Mucosa of descending colon (tissue), 3 donors: ENCODE results near the gene SYTL2. TPM values are rescaled to one million over a fixed set of nuclear protein-coding genes. Genes with fewer than 3 reads are reported as not detected.

Experiments used
- ATAC-seq: fragments of 200-7000 bp; cut with Tn5 transposase; one replicate; pipeline ENCODE4 v1.9.1; 2020; ENCODE audit warnings: mild to moderate bottlenecking, moderate library complexity
- DNase-seq, 3 donors: peaks; one replicate each; pipeline ENCODE4 v3.0.0-alpha.2; 2020
- H3K36me3 ChIP-seq: fragments of 200-600 bp; one replicate; pipeline ENCODE4 v1.8.0; 2021; ENCODE audit warnings: low read depth, mild to moderate bottlenecking
- H3K4me1 ChIP-seq: fragments of 200-600 bp; one replicate; pipeline ENCODE4 v1.8.0; 2021; ENCODE audit warnings: low read depth, mild to moderate bottlenecking
- H3K4me3 ChIP-seq: fragments of 200-600 bp; one replicate; pipeline ENCODE4 v1.8.0; 2021; ENCODE audit warnings: mild to moderate bottlenecking
- H3K9me3 ChIP-seq: fragments of 200-600 bp; one replicate; pipeline ENCODE4 v1.8.0; 2021; ENCODE audit warnings: mild to moderate bottlenecking
- intact Hi-C, 2 donors: fragments of 100-400 bp; cut with DNase I in 1 of 2; cut with micrococcal nuclease in 1 of 2; formaldehyde crosslinking; loops; one replicate each; pipeline versions ENCODE4 v1.11.0 to v1.11.1; 2022; cut with DNase I, micrococcal nuclease
- total RNA-seq, 3 donors: library from RNA; stranded (reverse); fragmentation: NEBNext Ultra II Directional in 2 of 3; extraction: Animal tissue kit (Norgen Biotek cat#: 25700) in 2 of 3; gene quantifications; one replicate each; pipeline versions ENCODE4 v1.2.1 to v1.2.4, GENCODE V29; 2021 to 2023
- TF ChIP-seq, protein P1 (sequence below): fragments of 200-600 bp; IDR thresholded peaks from one replicate; pipeline ENCODE4 v1.8.0; 2022; ENCODE audit warnings: antibody characterized with exemption, mild to moderate bottlenecking
- donor health status: DM: no; HTN: no; CAD: no; lungs with moderate emphysema.
- donor health status: DM: no; HTN: no; CAD: no.
- donor health status: DM: no; HTN: yes; CAD: no.

The SYTL2 gene
- total RNA-seq, 3 donors from 2014 or later, result 150 to 502 (median 282) TPM

DNA sequence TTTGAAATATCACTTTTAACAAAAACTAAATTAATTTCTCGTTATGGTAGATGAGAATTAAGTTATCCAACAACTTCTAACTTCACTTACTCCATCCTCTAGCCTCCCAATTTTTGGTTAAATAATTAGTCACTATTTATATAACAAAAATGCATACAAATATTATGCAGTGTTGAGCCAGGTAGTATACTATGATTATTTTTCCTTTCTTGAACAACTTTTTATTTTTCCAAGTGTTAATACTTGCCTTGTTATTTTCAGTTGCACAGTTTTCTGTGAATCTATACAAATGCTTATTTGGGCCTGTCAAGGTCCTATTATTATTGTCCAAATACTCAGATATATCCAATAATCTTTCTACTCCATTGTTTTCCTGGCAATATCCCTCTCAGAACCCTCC, 24.3 kb upstream of the SYTL2 start:
- ATAC-seq, result no peak
- TF ChIP-seq, protein P1, sequence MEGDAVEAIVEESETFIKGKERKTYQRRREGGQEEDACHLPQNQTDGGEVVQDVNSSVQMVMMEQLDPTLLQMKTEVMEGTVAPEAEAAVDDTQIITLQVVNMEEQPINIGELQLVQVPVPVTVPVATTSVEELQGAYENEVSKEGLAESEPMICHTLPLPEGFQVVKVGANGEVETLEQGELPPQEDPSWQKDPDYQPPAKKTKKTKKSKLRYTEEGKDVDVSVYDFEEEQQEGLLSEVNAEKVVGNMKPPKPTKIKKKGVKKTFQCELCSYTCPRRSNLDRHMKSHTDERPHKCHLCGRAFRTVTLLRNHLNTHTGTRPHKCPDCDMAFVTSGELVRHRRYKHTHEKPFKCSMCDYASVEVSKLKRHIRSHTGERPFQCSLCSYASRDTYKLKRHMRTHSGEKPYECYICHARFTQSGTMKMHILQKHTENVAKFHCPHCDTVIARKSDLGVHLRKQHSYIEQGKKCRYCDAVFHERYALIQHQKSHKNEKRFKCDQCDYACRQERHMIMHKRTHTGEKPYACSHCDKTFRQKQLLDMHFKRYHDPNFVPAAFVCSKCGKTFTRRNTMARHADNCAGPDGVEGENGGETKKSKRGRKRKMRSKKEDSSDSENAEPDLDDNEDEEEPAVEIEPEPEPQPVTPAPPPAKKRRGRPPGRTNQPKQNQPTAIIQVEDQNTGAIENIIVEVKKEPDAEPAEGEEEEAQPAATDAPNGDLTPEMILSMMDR, result no peak
- Histone ChIP-seq H3K36me3 (no peaks in the 10 kb centered on the region), H3K4me3 (no peak overlapping the region), H3K4me1 (no peaks in the 10 kb centered on the region), H3K9me3 (peaks cover 4% of the 10 kb centered on the region)
- intact Hi-C loops, result no loop called here
- no peak for DNase-seq

GRCh38 chr11:85831050-85831449, 20.1 kb upstream of the SYTL2 start:
- no peak overlapping the region for H3K4me3 ChIP-seq
- H3K9me3 ChIP-seq, result peaks cover 4% of the 10 kb centered on the region
- peaks cover 17% of the 10 kb centered on the region for H3K4me1 ChIP-seq
- peak; percentile 58 for ATAC-seq
- no peak for DNase-seq
- intact Hi-C loops, result no loop called here
- no peaks in the 10 kb centered on the region for H3K36me3 ChIP-seq
- TF ChIP-seq, protein P1, result no peak

DNA sequence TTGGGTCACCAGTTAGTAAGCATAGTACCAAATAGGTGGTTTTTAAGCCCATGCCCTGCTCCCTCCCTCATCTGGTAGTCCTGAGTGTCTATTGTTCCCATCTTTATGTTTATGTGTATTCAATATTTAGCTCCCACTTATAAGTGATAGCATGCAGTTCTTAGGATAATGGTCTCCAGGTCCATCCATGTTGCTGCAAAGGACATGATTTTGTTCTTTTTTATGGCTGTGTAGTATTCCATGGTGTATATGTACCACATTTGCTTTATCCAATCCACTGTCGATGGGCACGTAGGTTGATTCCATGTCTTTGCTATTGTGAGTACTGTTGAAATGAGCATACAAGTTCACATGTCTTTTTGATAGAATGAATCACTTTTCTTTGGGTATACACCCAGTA, 18.2 kb upstream of the SYTL2 start:
- no peak for ATAC-seq
- intact Hi-C loops, result no loop called here
- Histone ChIP-seq H3K4me3 (no peak overlapping the region), H3K36me3 (no peaks in the 10 kb centered on the region), H3K4me1 (peaks cover 17% of the 10 kb centered on the region), H3K9me3 (no peaks in the 10 kb centered on the region)
- no peak for DNase-seq
- TF ChIP-seq, protein P1, result no peak

DNA sequence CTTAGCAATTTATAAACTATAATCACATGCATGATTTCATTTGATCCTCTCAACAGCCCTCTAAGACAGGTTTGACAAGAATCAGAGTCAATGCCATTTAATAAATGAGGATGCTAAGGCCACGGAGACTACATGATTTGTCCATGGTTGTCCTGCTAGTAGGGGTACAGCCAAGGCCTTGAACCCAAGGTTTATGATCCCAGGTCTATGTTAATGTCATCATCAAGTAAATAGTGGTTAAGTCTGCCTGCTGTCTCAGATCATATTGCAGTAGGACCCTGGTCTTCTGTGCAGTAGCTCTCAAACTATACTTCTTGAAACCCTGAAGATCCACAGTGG, 17.7 kb upstream of the SYTL2 start:
- no peak for ATAC-seq
- no peaks in the 10 kb centered on the region for H3K9me3 ChIP-seq
- H3K4me1 ChIP-seq, result peaks cover 17% of the 10 kb centered on the region
- DNase-seq, result no peak
- intact Hi-C loops, result no loop called here
- no peaks in the 10 kb centered on the region for H3K36me3 ChIP-seq
- no peak overlapping the region for H3K4me3 ChIP-seq
- TF ChIP-seq, protein P1, result no peak

- no peaks in the 10 kb centered on the region for H3K36me3 ChIP-seq
- H3K4me3 ChIP-seq, result no peak overlapping the region
- no peaks in the 10 kb centered on the region for H3K9me3 ChIP-seq
- TF ChIP-seq, protein P1, result no peak
- H3K4me1 ChIP-seq, result peaks cover 17% of the 10 kb centered on the region
- intact Hi-C loops, result no loop called here
- DNase-seq (no peak), ATAC-seq (peak; percentile 48)
Measured at GRCh38 chr11:85827748-85828639, 17.1 kb upstream of the SYTL2 start.
